ENCODE measurements around the gene AK1. TPM values are rescaled to one million over a fixed set of nuclear protein-coding genes. Genes with fewer than 3 reads are reported as not detected.
"Not testable (repeated sequence)": the region's sequence is repeated elsewhere in the genome, so short reads cannot be mapped to it uniquely, and the experiment has no call there.

Gene AK1
- total and polyA plus RNA-seq, 2 donors = 6.6 to 66.2 TPM

DNA sequence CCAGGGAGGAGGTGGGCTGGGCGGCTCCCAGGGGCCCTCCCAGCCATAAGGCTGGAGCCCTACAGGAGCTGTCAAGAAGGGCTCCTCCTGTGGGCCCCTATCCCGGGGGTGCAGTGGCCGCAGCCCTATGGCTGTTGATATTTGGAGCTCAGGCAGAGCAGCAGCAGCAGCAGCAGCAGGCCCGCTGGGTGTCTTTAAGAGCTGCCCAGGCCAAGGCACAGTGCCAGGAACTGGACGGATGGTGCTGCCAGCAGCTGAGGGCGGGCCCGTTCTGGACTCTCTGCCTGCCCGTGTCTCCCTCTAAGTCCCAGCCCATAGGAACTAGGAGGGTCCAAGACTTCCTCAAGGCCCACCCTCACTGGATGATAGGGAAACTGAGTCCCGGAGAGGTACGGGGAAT is 3.6 kb downstream of the AK1 start:
- H3K27me3 ChIP-seq (ENCODE audit: control insufficient read depth in 2 of 2, insufficient read depth in 1 of 2, low read length in 1 of 2) = peaks cover 15 to 28% of the 10 kb centered on the region in 2 donors
- peaks cover 0 to 8% of the 10 kb centered on the region in 2 donors for H3K4me1 ChIP-seq (ENCODE audit: control insufficient read depth in 2 of 2, insufficient read depth in 2 of 2, low read length in 2 of 2)
- H3K27ac ChIP-seq (ENCODE audit: low read depth in 1 of 2, low read length in 1 of 2) = no peak overlapping the region
- DNase-seq (ENCODE audit: low read depth in 6 of 9, low spot score in 9 of 9) = no peak
- peaks cover 0 to 3% of the 10 kb centered on the region in 2 donors for H3K36me3 ChIP-seq (ENCODE audit: control insufficient read depth in 2 of 2, insufficient read depth in 2 of 2, low read length in 1 of 2)
- no peak overlapping the region for H3K4me3 ChIP-seq (ENCODE audit: low read length in 2 of 2)
- H3K9me3 ChIP-seq (ENCODE audit: control insufficient read depth in 2 of 2, insufficient read depth in 1 of 2, low read length in 1 of 2) = no peaks in the 10 kb centered on the region
- 95% methylated on average over 10 of the region's 10 CpGs for WGBS

DNA sequence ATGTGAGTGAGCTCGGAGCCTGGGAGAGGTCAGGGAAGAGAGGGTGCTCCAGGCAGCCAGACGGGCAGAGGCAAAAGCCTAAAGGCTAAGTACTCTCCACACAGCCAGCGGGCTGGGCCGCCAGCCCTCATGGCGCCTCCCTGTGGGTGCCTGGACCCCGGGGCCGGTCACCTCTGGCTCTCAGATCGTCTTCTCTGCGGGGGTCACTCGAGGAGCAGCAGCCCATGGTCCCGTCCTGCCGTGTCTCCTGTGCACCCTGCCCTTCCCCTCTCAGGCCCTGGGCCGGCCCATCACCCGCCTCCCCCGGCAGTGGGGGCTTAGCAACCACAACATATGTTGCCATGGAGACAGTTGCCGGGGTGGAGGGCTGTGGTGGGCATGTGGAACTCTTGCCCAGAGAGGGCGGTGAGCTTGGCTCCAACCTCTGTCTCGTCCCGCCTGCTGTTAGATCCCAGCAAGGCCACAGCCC is 4.2 kb downstream of the AK1 start:
- no peak overlapping the region for H3K4me3 ChIP-seq (ENCODE audit: low read length in 2 of 2)
- peaks cover 0 to 3% of the 10 kb centered on the region in 2 donors for H3K36me3 ChIP-seq (ENCODE audit: control insufficient read depth in 2 of 2, insufficient read depth in 2 of 2, low read length in 1 of 2)
- H3K4me1 ChIP-seq (ENCODE audit: control insufficient read depth in 2 of 2, insufficient read depth in 2 of 2, low read length in 2 of 2) = peaks cover 0 to 8% of the 10 kb centered on the region in 2 donors
- H3K9me3 ChIP-seq (ENCODE audit: control insufficient read depth in 2 of 2, insufficient read depth in 1 of 2, low read length in 1 of 2) = no peaks in the 10 kb centered on the region
- H3K27me3 ChIP-seq (ENCODE audit: control insufficient read depth in 2 of 2, insufficient read depth in 1 of 2, low read length in 1 of 2) = peaks cover 12 to 22% of the 10 kb centered on the region in 2 donors
- WGBS = 90% methylated on average over 19 of the region's 19 CpGs
- DNase-seq (ENCODE audit: low read depth in 6 of 9, low spot score in 9 of 9) = no peak
- no peak overlapping the region for H3K27ac ChIP-seq (ENCODE audit: low read depth in 1 of 2, low read length in 1 of 2)

DNA sequence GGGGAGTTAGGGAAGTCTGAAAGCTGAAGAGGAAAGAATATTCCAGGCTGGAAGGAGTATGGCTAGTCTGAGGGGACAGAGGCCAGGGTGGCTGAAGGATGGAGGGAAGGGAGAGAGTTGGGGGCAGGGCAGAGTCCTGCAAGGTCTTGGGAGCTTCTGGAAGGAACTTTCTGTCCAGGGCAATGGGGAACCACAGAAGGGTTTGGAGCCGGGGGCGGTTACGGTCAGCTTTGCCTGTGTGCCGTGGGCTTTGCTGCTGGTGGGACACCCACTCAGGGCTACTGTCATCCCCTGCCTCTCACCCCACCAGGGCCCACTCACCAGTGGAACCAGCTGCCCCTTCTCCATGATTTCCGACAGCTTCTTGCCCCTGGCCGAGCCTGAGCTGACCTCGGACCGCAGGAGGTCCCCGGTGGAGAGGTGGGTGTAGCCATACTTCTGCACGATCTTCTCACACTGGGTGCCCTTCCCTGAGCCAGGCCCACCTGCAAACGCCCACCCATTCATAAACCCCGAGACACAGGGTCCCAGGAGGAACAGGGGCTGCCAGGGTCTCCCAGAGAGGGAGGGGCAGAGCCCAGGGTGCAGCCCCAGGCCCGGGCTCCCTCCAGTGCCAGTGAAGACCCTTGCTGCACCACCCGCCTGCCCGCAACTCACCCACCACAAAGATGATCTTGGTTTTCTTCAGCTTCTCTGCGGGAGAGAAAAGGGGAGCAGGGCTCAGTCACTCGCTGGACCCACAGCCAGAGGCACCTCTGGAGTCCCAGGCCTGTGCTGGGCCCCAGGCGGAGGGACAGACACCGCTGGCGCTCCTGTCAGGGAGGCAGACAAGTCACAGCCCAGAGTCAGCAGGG is 4.9 kb downstream of the AK1 start:
- Histone ChIP-seq H3K4me3 (ENCODE audit: low read length in 2 of 2) (no peak overlapping the region), H3K9me3 (ENCODE audit: control insufficient read depth in 2 of 2, insufficient read depth in 1 of 2, low read length in 1 of 2) (no peaks in the 10 kb centered on the region), H3K27ac (ENCODE audit: low read depth in 1 of 2, low read length in 1 of 2) (no peak overlapping the region), H3K36me3 (ENCODE audit: control insufficient read depth in 2 of 2, insufficient read depth in 2 of 2, low read length in 1 of 2) (peaks cover 0 to 3% of the 10 kb centered on the region in 2 donors), H3K27me3 (ENCODE audit: control insufficient read depth in 2 of 2, insufficient read depth in 1 of 2, low read length in 1 of 2) (peaks cover 8 to 15% of the 10 kb centered on the region in 2 donors), H3K4me1 (ENCODE audit: control insufficient read depth in 2 of 2, insufficient read depth in 2 of 2, low read length in 2 of 2) (peaks cover 0 to 6% of the 10 kb centered on the region in 2 donors)
- 97% methylated on average over 20 of the region's 20 CpGs for WGBS
- no peak for DNase-seq (ENCODE audit: low read depth in 6 of 9, low spot score in 9 of 9)

DNA sequence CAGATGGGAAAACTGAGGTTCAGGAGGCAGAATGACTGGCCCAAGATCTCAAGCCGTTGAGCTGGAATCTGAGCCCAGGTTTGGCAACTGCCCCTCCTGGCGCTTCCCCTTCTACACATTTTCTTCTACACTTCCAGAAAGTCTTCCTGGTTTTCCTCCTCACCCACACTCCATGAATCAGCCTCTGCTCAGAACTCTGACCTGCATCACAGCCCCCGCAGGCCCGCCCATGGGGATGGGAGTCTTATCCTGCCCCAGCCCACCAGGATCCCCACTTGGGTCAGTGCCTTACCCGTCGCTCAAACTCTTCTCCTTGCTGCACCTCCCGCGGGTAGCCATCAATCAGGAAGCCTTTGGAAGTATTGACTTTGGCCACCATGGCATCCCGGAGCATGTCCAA is 5.9 kb downstream of the AK1 start:
- no peak overlapping the region for H3K27ac ChIP-seq (ENCODE audit: low read depth in 1 of 2, low read length in 1 of 2)
- H3K36me3 ChIP-seq (ENCODE audit: control insufficient read depth in 2 of 2, insufficient read depth in 2 of 2, low read length in 1 of 2) = no peaks in the 10 kb centered on the region
- H3K27me3 ChIP-seq (ENCODE audit: control insufficient read depth in 2 of 2, insufficient read depth in 1 of 2, low read length in 1 of 2) = peaks cover 0 to 5% of the 10 kb centered on the region in 2 donors
- peaks cover 0 to 8% of the 10 kb centered on the region in 2 donors for H3K4me1 ChIP-seq (ENCODE audit: control insufficient read depth in 2 of 2, insufficient read depth in 2 of 2, low read length in 2 of 2)
- no peaks in the 10 kb centered on the region for H3K9me3 ChIP-seq (ENCODE audit: control insufficient read depth in 2 of 2, insufficient read depth in 1 of 2, low read length in 1 of 2)
- 97% methylated on average over 9 of the region's 9 CpGs for WGBS
- no peak overlapping the region for H3K4me3 ChIP-seq (ENCODE audit: low read length in 2 of 2)
- no peak for DNase-seq (ENCODE audit: low read depth in 6 of 9, low spot score in 9 of 9)

DNA sequence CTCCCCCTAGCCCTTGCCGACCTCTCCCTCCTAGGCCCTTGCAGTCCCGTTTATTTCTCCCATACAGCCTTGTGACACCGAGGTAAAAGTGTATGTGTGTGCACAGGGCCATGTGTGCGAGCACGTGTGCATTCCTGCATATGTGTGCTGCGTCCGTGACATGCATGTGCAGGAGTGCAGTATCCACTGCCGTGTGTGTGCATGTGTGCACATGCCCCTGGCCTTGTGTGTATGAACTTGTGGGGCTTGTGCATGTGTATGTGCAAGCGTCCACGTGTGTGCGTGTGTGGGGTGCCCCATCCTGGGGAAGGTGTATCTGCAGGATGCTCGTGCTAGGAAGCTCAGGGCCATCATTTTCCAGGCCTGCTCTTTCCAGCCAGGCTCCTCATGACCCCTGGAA is 6.6 kb downstream of the AK1 start:
- no peaks in the 10 kb centered on the region for H3K9me3 ChIP-seq (ENCODE audit: control insufficient read depth in 2 of 2, insufficient read depth in 1 of 2, low read length in 1 of 2)
- H3K36me3 ChIP-seq (ENCODE audit: control insufficient read depth in 2 of 2, insufficient read depth in 2 of 2, low read length in 1 of 2) = no peaks in the 10 kb centered on the region
- no peak overlapping the region for H3K27ac ChIP-seq (ENCODE audit: low read depth in 1 of 2, low read length in 1 of 2)
- H3K4me3 ChIP-seq (ENCODE audit: low read length in 2 of 2) = no peak overlapping the region
- DNase-seq (ENCODE audit: low read depth in 6 of 9, low spot score in 9 of 9) = no peak
- H3K27me3 ChIP-seq (ENCODE audit: control insufficient read depth in 2 of 2, insufficient read depth in 1 of 2, low read length in 1 of 2) = no peaks in the 10 kb centered on the region
- H3K4me1 ChIP-seq (ENCODE audit: control insufficient read depth in 2 of 2, insufficient read depth in 2 of 2, low read length in 2 of 2) = peaks cover under 1 to 14% of the 10 kb centered on the region in 2 donors
- WGBS = 93% methylated on average over 12 of the region's 12 CpGs

GRCh38 chr9:127870153-127870491 is 7.4 kb downstream of the AK1 start:
- 70% methylated on average over 9 of the region's 9 CpGs for WGBS
- not testable (repeated sequence) for H3K9me3 ChIP-seq (ENCODE audit: control insufficient read depth in 2 of 2, insufficient read depth in 1 of 2, low read length in 1 of 2); DNase-seq (ENCODE audit: low read depth in 6 of 9, low spot score in 9 of 9); H3K4me3 ChIP-seq (ENCODE audit: low read length in 2 of 2); H3K27ac ChIP-seq (ENCODE audit: low read depth in 1 of 2, low read length in 1 of 2); H3K36me3 ChIP-seq (ENCODE audit: control insufficient read depth in 2 of 2, insufficient read depth in 2 of 2, low read length in 1 of 2); H3K27me3 ChIP-seq (ENCODE audit: control insufficient read depth in 2 of 2, insufficient read depth in 1 of 2, low read length in 1 of 2)
- peaks cover 8 to 20% of the 10 kb centered on the region in 2 donors for H3K4me1 ChIP-seq (ENCODE audit: control insufficient read depth in 2 of 2, insufficient read depth in 2 of 2, low read length in 2 of 2)

- Histone ChIP-seq H3K36me3 (ENCODE audit: control insufficient read depth in 2 of 2, insufficient read depth in 2 of 2, low read length in 1 of 2) (no peaks in the 10 kb centered on the region), H3K9me3 (ENCODE audit: control insufficient read depth in 2 of 2, insufficient read depth in 1 of 2, low read length in 1 of 2) (no peaks in the 10 kb centered on the region), H3K4me1 (ENCODE audit: control insufficient read depth in 2 of 2, insufficient read depth in 2 of 2, low read length in 2 of 2) (peaks cover 10 to 25% of the 10 kb centered on the region in 2 donors), H3K4me3 (ENCODE audit: low read length in 2 of 2) (no peak overlapping the region), H3K27ac (ENCODE audit: low read depth in 1 of 2, low read length in 1 of 2) (no peak overlapping the region), H3K27me3 (ENCODE audit: control insufficient read depth in 2 of 2, insufficient read depth in 1 of 2, low read length in 1 of 2) (no peaks in the 10 kb centered on the region)
- 67% methylated on average over 18 of the region's 18 CpGs for WGBS
- peak in 6 of 9 donors; percentile 53 to 70 (median 60) for DNase-seq (ENCODE audit: low read depth in 6 of 9, low spot score in 9 of 9)
Observed at GRCh38 chr9:127869310-127870152, 7.9 kb downstream of the AK1 start.

DNA sequence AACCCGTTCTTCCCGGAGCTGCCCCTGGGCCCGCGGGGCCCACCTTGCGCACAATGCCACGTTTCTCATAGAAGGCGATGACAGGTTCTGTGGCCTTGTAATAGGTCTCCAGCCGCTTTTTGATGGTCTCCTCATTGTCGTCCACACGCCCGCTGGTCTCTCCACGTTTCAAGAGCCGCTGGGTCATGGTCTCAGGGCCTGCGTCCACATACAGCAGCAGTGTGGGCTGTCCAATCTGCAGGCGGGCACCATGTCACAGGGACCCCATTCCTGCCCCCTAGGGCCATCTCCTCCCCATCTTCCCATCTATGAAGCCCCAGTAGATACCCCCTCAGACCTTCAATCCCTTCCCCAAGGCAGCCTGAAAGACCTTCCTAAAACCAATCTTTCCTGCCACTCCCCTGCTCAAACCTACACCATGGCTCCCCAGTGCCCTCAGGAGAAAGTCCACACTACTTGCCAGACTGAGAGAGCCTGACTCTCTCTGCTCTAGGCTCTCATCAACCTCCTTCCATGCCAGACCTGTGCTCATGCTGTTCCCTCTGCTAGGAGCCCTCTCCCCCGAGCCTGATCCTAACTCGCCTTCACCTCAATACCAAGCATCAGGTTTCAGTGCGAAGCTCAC is 9.1 kb downstream of the AK1 start:
- Histone ChIP-seq H3K27ac (ENCODE audit: low read depth in 1 of 2, low read length in 1 of 2) (no peak overlapping the region), H3K4me1 (ENCODE audit: control insufficient read depth in 2 of 2, insufficient read depth in 2 of 2, low read length in 2 of 2) (peaks cover 10 to 25% of the 10 kb centered on the region in 2 donors), H3K9me3 (ENCODE audit: control insufficient read depth in 2 of 2, insufficient read depth in 1 of 2, low read length in 1 of 2) (no peaks in the 10 kb centered on the region), H3K36me3 (ENCODE audit: control insufficient read depth in 2 of 2, insufficient read depth in 2 of 2, low read length in 1 of 2) (no peaks in the 10 kb centered on the region), H3K4me3 (ENCODE audit: low read length in 2 of 2) (no peak overlapping the region), H3K27me3 (ENCODE audit: control insufficient read depth in 2 of 2, insufficient read depth in 1 of 2, low read length in 1 of 2) (no peaks in the 10 kb centered on the region)
- no peak for DNase-seq (ENCODE audit: low read depth in 6 of 9, low spot score in 9 of 9)
- WGBS = 95% methylated on average over 18 of the region's 18 CpGs
